IMR-90 (cell line): ENCODE data around the gene ST6GALNAC4. TPM values are rescaled to one million over a fixed set of nuclear protein-coding genes. Genes with fewer than 3 reads are reported as not detected.

ENCODE experiments used
- ATAC-seq: fragments of 200-7000 bp; cut with Tn5 transposase; 2 replicates; pipeline ENCODE4 v1.9.1; 2020; ENCODE audit warnings: low read depth, mild to moderate bottlenecking, moderate library complexity
- BruUV-seq: library from RNA; stranded (reverse); fragments of 400-500 nt; replicated peaks from 2 replicates; lab custom pipeline; 2021; lab: Mats Ljungman, UMichigan
- CTCF ChIA-PET: fragments of 300-600 bp; formaldehyde crosslinking; extraction: SDS; loops from one replicate; lab custom pipeline; 2021; ENCODE audit warnings: antibody characterized with exemption; lab: Yijun Ruan, JAX
- POLR2A ChIA-PET: fragments of 300-600 bp; sonication (Branson Sonifier 250); formaldehyde crosslinking; loops from one replicate; lab custom pipeline; 2022; ENCODE audit warnings: antibody characterized with exemption; ENCODE audit not compliant: unreplicated experiment; lab: Charles Lee
- DNase-seq: peaks from one replicate; pipeline ENCODE4 v3.0.0; 2013
- H2AFZ ChIP-seq: replicated peaks from 2 replicates; pipeline ENCODE3; 2013; ENCODE audit warnings: low read length, mild to moderate bottlenecking; ENCODE audit not compliant: poor library complexity
- H2AK5ac ChIP-seq: 2 replicates; pipeline ENCODE4 v1.6.1; 2013; ENCODE audit warnings: low read depth, low read length, inconsistent platforms
- H2AK9ac ChIP-seq: replicated peaks from 2 replicates; pipeline ENCODE3; 2013; ENCODE audit warnings: mild to moderate bottlenecking, low read depth, low read length, moderate library complexity; ENCODE audit not compliant: poor library complexity
- H2BK120ac ChIP-seq: 2 replicates; pipeline ENCODE4 v1.6.1; 2013; ENCODE audit warnings: low read depth, low read length, inconsistent platforms
- H2BK15ac ChIP-seq: 3 replicates; pipeline ENCODE4 v1.6.1; 2013; ENCODE audit warnings: low read depth, low read length, inconsistent platforms
- H2BK20ac ChIP-seq: 2 replicates; pipeline ENCODE4 v1.6.1; 2013; ENCODE audit warnings: low read depth, mild to moderate bottlenecking, inconsistent platforms, low read length, moderate library complexity
- H2BK5ac ChIP-seq: 2 replicates; pipeline ENCODE4 v1.6.1; 2013; ENCODE audit warnings: mild to moderate bottlenecking, low read depth, low read length, inconsistent platforms; ENCODE audit not compliant: poor library complexity, severe bottlenecking
- H3K14ac ChIP-seq: replicated peaks from 2 replicates; pipeline ENCODE4 v1.6.1; 2013; ENCODE audit warnings: low read depth, low read length, inconsistent platforms
- H3K18ac ChIP-seq: 2 replicates; pipeline ENCODE4 v1.6.1; 2013; ENCODE audit warnings: low read depth, low read length, control low read depth
- H3K23ac ChIP-seq: 2 replicates; pipeline ENCODE4 v1.6.1; 2013; ENCODE audit warnings: low read depth, low read length, inconsistent platforms
- H3K27ac ChIP-seq: 2 replicates; pipeline ENCODE4 v1.5.1; 2013; ENCODE audit warnings: mild to moderate bottlenecking, control low read depth, low read length; ENCODE audit not compliant: insufficient read depth
- H3K27me3 ChIP-seq: 2 replicates; pipeline ENCODE4 v1.6.1; 2013; ENCODE audit warnings: low read length; ENCODE audit not compliant: control insufficient read depth, insufficient read depth
- H3K36me3 ChIP-seq: 2 replicates; pipeline ENCODE4 v1.6.1; 2013; ENCODE audit warnings: low read length, mixed read lengths; ENCODE audit not compliant: control insufficient read depth, insufficient read depth
- H3K4ac ChIP-seq: 2 replicates; pipeline ENCODE4 v1.6.1; 2013; ENCODE audit warnings: low read depth, low read length, inconsistent platforms
- H3K4me1 ChIP-seq: 2 replicates; pipeline ENCODE4 v1.6.1; 2013; ENCODE audit warnings: low read length, mixed read lengths; ENCODE audit not compliant: control insufficient read depth, insufficient read depth
- H3K4me2 ChIP-seq: 2 replicates; pipeline ENCODE4 v1.6.1; 2013; ENCODE audit warnings: low read depth, mild to moderate bottlenecking, control low read depth, low read length, moderate library complexity
- H3K4me3 ChIP-seq: 2 replicates; pipeline ENCODE4 v1.5.1; 2013; ENCODE audit warnings: low read depth, mild to moderate bottlenecking, control low read depth, low read length, moderate library complexity; ENCODE audit not compliant: insufficient read depth
- H3K56ac ChIP-seq: 2 replicates; pipeline ENCODE4 v1.6.1; 2013; ENCODE audit warnings: low read length, inconsistent platforms; ENCODE audit not compliant: insufficient read depth; ENCODE audit errors: extremely low read depth
- H3K79me1 ChIP-seq, 2 experiments: 2 replicates each; pipeline ENCODE4 v1.6.1; 2013; ENCODE audit warnings: low read length in 2 of 2, inconsistent platforms in 1 of 2, low read depth in 1 of 2
- H3K9ac ChIP-seq: 2 replicates; pipeline ENCODE4 v1.6.1; 2013; ENCODE audit warnings: low read depth, low read length, control low read depth
- H3K9me1 ChIP-seq: 2 replicates; pipeline ENCODE4 v1.6.1; 2013; ENCODE audit warnings: low read length, inconsistent platforms; ENCODE audit not compliant: insufficient read depth
- H3K9me3 ChIP-seq: 2 replicates; pipeline ENCODE4 v1.6.1; 2013; ENCODE audit warnings: low read length; ENCODE audit not compliant: control insufficient read depth, insufficient read depth
- H4K20me1 ChIP-seq: 2 replicates; pipeline ENCODE4 v1.6.1; 2013; ENCODE audit warnings: low read length, inconsistent platforms; ENCODE audit not compliant: insufficient read depth
- H4K5ac ChIP-seq: 2 replicates; pipeline ENCODE4 v1.6.1; 2013; ENCODE audit warnings: mild to moderate bottlenecking, low read depth, low read length, control low read depth
- H4K8ac ChIP-seq, 2 experiments: 2 replicates each; pipeline ENCODE4 v1.6.1; 2013; ENCODE audit warnings: low read depth in 2 of 2, low read length in 2 of 2, control low read depth in 1 of 2, inconsistent platforms in 1 of 2
- H4K91ac ChIP-seq: 2 replicates; pipeline ENCODE4 v1.6.1; 2013; ENCODE audit warnings: low read depth, low read length, inconsistent platforms; ENCODE audit not compliant: insufficient read depth
- FOS ChIP-seq: fragments of 150-350 bp; IDR thresholded peaks from 2 replicates; pipeline ENCODE4 v1.6.1; 2016; ENCODE audit warnings: low read depth, low read length
- MAFK ChIP-seq: IDR thresholded peaks from 2 replicates; pipeline ENCODE4 v1.6.1; 2012; ENCODE audit warnings: low read depth, low read length, improper control_type of control experiment
- MAZ ChIP-seq: IDR thresholded peaks from 2 replicates; pipeline ENCODE4 v1.6.1; 2012; ENCODE audit warnings: low read depth, mild to moderate bottlenecking, low read length, improper control_type of control experiment, moderate library complexity, borderline replicate concordance
- RFX5 ChIP-seq: IDR thresholded peaks from 2 replicates; pipeline ENCODE4 v1.8.0; 2012; ENCODE audit warnings: low read depth, mild to moderate bottlenecking, low read length, moderate library complexity
- WGBS, 2 experiments: methylation state at CpG; one replicate each; pipeline versions ENCODE4 v1.1.5 to v1.1.7; 2013; ENCODE audit warnings: missing lambda C conversion rate in 2 of 2; ENCODE audit not compliant: insufficient read length in 1 of 2; ENCODE audit errors: extremely low coverage in 2 of 2; 5-methylcytosine and 5-hydroxymethylcytosine counted together
- dilution Hi-C: fragments of 300-500 bp; cut with HindIII; formaldehyde crosslinking; loops from one replicate; pipeline ENCODE4 v1.14.3; 2018; ENCODE audit warnings: low sequenced_read_pairs; ENCODE audit not compliant: unreplicated experiment
- in situ Hi-C: fragments of 300-500 bp; cut with MboI; formaldehyde crosslinking; loops from 3 replicates; pipeline ENCODE4 v1.14.3; 2019; ENCODE audit warnings: low sequenced_read_pairs, inconsistent platforms, mixed read lengths
- intact Hi-C: fragments of 100-400 bp; cut with micrococcal nuclease; formaldehyde crosslinking; loops from 2 replicates; pipeline ENCODE4 v1.10.0; 2022
- polyA plus RNA-seq, 3 experiments: library from polyadenylated mRNA; depleted of rRNA; stranded (reverse); fragments of >200 nt; gene quantifications; 2 replicates each; pipeline ENCODE4 v1.2.3, GENCODE V29; 2012; ENCODE audit warnings: low replicate concordance in 1 of 3
- total RNA-seq: library from RNA; depleted of rRNA; stranded (reverse); fragments of >200 nt; gene quantifications from 2 replicates; pipeline ENCODE4 v1.2.3, GENCODE V29; 2012
- TF ChIP-seq, protein P1 (sequence below): conservative IDR thresholded peaks from 2 replicates; pipeline ENCODE4 v1.5.1; 2012; ENCODE audit warnings: mild to moderate bottlenecking, low read depth, low read length, improper control_type of control experiment

The ST6GALNAC4 gene
- total and polyA plus RNA-seq, 2 of the 4 experiments (the other 2 are of a cell fraction) = 12.5 to 32.9 TPM

- Histone ChIP-seq H4K5ac (no peak overlapping the region), H3K9me3 (no peaks in the 10 kb centered on the region), H3K4me3 (no peak overlapping the region), H3K4me1 (no peaks in the 10 kb centered on the region), H4K8ac (no peak overlapping the region), H2AK9ac (peak overlapping the region; percentile 50), H3K27me3 (no peaks in the 10 kb centered on the region), H3K27ac (no peak overlapping the region), H3K56ac (no peak overlapping the region), H3K23ac (no peak overlapping the region), H2BK120ac (no peak overlapping the region), H3K14ac (no peak overlapping the region), H2BK5ac (no peak overlapping the region), H2AFZ (no peak overlapping the region), H4K91ac (no peak overlapping the region), H3K18ac (no peak overlapping the region), H3K9me1 (peaks cover 3% of the 10 kb centered on the region; the same call in 1 of the 2 replicates), H2BK15ac (no peak overlapping the region), H3K4me2 (no peak overlapping the region), H3K79me1 (no peaks in the 10 kb centered on the region), H3K9ac (no peak overlapping the region), H3K36me3 (peaks cover 31% of the 10 kb centered on the region), H2AK5ac (no peak overlapping the region), H2BK20ac (no peak overlapping the region), H3K4ac (no peak overlapping the region), H4K20me1 (0 out of 2 replicates have a peak, but pooled peaks cover 3% of the 10 kb centered on the region)
- in situ Hi-C loops (no loop called here), intact Hi-C loops (no loop called here), dilution Hi-C loops (no loop called here)
- POLR2A ChIA-PET = no interaction called here
- BruUV-seq = no TSS peak
- TF ChIP-seq FOS = no peak
- no peak for TF ChIP-seq MAZ
- TF ChIP-seq, protein P1, sequence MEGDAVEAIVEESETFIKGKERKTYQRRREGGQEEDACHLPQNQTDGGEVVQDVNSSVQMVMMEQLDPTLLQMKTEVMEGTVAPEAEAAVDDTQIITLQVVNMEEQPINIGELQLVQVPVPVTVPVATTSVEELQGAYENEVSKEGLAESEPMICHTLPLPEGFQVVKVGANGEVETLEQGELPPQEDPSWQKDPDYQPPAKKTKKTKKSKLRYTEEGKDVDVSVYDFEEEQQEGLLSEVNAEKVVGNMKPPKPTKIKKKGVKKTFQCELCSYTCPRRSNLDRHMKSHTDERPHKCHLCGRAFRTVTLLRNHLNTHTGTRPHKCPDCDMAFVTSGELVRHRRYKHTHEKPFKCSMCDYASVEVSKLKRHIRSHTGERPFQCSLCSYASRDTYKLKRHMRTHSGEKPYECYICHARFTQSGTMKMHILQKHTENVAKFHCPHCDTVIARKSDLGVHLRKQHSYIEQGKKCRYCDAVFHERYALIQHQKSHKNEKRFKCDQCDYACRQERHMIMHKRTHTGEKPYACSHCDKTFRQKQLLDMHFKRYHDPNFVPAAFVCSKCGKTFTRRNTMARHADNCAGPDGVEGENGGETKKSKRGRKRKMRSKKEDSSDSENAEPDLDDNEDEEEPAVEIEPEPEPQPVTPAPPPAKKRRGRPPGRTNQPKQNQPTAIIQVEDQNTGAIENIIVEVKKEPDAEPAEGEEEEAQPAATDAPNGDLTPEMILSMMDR = no peak
- TF ChIP-seq RFX5 = no peak
- no peak for TF ChIP-seq MAFK
- CTCF ChIA-PET = no interaction called here
- ATAC-seq = no peak
- 95% methylated on average over 13 of the region's 30 CpGs; no CpG with 5 or more reads in 1 of the 2 experiments for WGBS, 2 experiments
- no peak for DNase-seq
Measured at GRCh38 chr9:127867356-127868277, 49.2 kb downstream of the ST6GALNAC4 start.
